GM21737 (cell line): ENCODE measurements around the gene MKNK1.

ENCODE experiments used
- ATAC-seq: cut with Tn5 transposase; IDR thresholded peaks from one replicate; pipeline ENCODE4 v1.9.1; 2021; ENCODE audit warnings: mild to moderate bottlenecking, moderate library complexity; ENCODE audit not compliant: unreplicated experiment

The MKNK1 gene

DNA sequence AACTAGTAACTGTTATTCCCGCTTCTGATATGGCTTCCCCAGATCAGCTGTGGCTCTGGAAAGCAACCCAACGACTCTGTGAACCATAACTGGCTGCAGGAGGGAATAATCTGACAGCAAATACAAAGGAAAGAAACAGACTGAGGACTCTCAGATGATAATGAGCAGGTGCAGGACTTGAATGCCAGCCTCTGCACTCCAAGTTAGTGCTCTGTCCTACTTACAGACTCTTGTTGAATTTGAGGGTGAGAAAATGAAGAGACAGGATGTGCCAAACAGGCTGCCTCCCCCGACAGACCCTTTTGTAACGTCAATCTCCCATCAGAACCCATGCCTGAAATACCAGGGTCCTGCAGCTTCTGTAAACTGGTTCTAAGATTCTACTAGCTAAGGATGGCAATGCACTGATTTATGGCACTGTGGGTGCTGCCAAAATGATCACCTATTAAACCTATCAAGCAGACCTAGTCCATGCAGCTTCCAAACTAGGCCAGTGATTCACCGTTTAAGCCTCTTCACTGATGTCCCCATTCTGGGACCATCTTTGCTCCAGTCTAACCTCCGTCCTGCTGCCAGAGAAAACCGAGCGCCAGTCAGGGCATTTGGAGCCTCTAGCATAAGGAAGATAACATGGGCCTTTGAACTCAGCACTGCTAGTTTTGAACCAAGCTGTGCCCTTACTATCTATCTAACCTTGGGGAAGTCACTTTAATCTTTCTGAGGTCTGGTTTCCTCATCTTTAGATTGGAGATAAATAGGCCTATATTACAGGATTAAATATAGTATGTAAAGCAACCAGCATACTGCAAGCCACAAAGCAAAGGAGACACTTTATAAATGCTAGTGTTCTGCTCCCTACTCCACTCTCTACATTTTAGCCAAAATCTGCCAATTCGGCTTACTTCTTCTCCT lies 4.8 kb downstream of the MKNK1 start:
- ATAC-seq, result no peak

DNA sequence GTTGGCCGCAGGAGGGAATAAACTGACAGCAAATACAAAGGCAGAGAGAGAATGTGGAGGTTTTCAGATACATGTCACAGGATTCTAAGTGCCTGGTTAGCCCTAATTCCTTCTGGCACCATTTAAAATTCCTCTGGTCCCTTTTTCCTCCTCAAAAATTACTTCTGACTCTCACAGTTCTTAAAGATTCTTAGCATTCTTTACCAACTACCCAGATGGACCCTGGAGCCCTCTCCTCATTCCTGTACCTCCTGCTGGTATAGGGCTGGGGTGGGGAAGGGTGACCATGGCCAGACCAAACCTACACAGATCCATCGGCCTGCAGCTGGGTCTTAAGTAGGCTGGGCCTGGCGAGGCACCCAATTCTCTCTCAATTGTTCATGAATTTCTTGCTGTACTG lies 7.2 kb downstream of the MKNK1 start:
- ATAC-seq, result no peak

DNA sequence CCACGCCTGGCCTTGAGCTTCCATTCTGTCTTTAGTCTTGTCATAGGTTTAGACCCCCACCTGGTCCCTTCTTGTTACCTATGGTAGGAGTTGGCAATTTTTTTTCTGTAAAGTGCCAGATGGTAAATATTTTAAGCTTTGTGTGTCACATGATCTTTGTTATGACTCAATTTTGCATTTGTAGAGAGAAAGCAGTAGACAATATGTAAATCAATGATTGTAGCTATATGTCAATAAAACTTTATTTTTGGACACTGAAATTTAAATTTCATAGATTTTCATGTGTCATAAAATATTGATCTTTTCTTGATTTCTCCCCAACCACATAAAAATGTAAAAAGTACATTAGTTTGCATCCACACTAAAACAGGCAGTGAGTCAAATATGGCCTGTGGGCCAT lies 8.0 kb downstream of the MKNK1 start:
- ATAC-seq, result no peak

DNA sequence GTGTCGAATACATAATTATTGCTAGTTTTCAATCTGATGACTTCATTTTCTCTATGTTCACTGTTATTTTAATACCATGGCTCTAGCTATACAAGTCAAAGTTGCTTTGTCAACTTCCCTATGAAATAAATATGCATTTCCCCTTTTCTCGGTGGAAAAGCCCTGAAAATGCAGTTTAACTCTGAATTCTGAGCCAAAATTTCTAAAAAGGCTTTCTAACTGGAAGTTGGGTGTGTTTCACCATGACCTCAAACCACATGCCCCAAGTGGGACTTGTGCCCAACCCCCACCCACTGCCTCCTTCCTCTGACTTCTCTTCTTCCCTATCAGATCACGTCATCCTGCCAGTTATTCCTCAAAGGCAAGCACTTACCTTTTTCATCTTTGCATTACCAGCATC lies 8.9 kb downstream of the MKNK1 start:
- ATAC-seq, result no peak

DNA sequence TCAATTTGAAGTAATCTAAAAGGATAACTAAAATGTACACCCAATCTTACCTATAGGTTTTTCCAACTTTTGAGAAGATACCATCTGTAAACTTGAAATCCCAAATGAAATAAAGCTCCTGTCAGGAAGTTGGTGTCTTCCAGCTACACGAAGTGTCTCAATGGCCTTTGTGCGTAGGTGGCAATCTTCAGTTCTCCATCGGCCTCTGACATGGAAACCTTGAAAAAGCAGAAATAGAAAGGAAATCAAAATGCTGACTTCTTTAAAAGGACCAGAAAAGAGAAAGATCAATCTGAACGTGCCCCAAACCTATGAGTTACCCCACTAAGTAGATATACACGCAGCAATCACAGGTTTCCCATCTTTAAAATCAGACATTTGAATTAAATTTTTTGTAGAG lies 10.0 kb downstream of the MKNK1 start:
- no peak for ATAC-seq

DNA sequence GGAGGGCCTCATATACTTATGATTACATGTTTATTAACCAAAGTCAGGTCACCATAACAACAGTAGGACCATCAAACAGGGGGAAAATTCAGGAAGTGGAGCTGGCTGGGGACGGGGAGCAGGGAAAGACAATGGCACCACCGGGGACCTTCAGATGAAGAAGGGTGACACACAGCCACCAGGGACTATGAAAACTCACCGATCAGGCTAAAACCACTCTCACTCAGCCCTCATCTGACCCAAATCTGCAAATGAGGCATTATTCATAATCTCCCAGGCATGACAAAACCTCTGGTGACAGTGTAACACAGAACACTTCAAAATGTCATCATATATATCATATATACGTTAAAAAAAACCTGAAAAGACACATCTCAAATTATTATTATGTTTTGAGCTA lies 11.2 kb downstream of the MKNK1 start:
- no peak for ATAC-seq

DNA sequence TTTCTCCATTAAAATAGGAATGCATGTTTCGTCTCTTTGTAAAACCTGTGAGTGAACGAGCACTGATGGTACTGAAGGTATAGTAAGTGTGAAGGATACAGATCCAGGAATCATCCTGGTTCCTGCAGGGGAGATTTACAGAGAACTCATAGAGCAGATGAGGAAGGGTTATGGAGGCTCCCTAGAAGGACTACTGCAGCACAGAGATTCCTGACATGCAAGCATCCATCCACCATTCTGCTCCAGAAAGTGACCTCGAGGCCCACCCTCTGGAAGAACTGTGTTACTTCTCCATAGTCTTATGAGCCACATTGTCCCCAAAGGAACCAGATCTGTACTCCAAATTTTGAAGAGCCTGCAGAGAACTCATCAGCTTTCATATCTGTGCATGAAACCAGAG lies 14.5 kb downstream of the MKNK1 start:
- no peak for ATAC-seq

DNA sequence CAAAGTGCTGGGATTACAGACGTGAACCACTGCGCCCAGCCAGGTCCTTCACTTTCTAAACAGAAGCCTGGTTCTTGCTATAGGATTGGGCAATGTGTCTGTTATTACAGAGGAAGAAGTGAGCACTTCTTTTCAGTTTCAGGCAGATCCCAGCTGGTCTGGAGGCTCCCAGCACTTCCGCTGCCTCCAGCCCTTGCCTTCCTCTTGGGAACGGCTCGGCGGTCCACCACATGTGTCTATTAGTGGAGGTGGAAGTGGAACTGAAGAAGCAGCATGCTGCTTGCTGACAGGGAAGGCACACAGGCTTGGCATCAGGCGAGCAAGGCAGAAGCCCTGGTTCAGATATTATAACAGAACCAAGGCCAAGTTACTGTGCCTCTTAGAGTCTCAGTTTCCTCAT lies 17.0 kb downstream of the MKNK1 start:
- ATAC-seq, result no peak

DNA sequence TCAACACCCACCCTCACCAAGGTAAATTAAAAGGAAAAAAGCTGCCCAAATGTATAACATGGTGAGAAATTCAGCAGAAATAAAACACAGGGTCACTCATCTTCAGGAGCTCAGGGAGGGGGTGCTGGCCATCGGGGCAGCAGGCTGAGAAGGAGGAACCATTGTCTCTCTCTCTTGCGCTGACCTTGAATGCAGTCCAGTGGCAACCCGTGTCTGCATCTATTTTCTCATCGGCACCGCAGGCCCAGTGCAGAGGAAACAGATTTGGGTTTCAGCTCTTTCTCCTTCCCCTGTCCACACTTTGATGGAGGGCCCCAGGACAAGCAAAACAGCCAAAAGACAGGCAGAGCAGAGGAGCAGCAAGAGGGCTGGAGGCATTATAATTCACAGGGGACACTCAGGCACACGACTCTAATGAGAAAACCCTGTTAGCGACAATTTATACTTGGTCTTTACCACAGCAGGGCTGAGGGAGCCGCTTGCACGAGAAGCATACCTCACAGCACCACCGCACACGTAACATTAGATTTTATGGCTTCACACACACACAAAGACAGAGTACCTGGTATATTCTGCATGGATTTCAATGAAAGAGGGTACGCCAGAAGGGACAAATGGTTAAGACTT lies 18.6 kb downstream of the MKNK1 start:
- no peak for ATAC-seq

DNA sequence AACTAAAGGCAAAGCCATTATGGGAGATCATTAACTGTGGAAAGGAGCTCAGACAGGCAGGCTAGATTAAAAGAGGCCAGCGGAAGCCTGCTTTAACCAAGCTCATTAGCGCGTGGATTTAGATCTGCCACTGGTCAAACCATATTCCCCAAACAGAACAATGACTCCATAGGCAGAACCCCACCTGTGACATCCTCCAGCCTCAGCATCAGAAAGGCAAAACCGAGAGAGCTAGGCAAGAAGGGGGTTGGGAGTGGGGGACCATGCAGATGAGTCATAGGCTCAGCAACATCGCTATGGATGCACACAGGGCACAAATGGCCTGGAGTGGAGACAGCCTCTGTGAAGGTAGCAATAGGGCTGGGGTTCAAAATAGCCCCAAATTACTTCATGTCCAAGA lies 20.6 kb downstream of the MKNK1 start:
- no peak for ATAC-seq

DNA sequence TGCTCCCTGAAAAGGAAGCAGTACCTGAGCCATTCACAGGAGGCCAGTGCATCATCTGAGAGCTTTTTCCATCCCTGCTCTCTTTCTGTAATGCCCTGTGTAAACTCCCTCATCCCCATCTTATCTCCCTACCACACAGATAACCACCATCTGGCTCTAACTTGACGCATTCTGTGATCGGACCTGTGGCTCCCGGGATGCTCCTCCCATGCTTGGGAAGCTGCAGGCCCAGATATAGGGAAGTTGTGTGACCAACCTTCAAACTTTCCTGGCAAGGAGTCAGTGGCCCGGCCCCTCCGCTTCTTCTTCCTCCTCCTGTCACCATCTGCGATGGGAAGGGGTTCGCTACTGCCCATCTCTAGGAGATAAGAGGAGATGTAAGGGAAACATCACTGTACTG lies 21.1 kb downstream of the MKNK1 start:
- ATAC-seq, result no peak

DNA sequence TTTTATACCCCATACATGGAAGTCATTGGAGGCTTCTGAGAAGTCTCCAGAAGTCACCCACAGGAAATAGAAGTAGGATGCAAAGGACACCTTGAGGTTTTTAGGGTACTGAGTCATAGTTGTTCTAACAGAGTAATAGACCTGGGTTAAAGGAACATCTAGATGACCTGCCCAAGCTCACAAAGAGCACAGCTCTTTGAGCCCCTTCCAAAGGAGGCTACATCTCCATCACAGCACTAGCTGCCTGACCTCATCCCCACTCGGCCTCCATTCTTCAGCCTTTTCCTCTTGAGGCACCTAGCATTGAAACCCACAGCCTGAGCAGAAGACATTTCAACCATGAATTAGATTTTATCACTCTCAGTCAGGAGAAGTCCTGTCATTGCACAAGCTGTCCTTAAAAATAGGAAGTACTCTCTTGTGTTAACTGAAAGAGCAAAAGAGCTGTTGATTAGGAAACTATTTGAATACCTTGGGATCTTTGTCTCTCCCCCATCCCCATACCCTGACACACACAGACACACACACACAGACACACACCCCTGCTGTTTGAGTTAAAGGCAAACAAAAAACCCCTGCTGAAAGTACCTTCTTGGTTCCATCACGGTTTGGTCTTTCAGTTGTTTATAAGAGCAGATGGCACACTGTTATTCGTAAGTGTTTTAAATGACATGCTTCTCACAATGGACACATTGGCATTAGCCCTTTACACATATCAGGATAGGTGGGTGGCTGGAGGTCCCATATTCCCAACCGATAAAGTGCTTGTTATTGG lies 22.2 kb downstream of the MKNK1 start:
- ATAC-seq, result no peak

DNA sequence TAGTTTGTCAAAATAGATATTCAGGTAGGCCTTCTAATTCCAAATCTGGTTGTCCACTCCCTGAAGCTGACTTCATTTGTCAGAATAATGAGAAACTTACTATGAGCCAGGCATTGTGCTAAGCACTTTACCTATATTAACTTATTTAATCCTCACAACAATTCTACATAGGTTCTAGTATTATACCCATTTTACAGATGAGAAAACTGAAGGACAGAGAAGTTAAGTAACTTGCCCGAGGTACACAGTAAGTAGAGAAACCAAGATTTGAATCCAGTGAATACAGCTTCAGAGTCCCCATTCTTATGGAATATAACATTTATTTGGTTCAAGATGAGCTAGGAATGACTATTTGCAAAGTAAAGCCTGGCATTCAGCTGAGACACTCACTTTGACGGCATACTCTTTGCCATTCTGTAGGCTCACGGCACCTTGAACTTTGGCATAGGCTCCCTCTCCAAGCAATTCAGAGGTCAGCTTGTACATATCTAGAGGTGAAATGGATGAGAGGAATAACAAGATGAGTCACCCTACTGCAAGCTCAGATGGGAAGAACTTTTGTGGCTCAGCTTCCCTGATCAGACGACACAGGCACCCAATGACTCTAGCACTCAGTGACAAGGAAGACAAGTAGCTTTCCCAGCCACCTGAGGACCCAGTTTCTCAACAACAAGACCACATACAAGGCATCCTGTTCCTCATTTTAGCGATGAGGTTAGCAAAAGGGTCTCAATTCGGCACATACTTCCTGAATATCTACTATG lies 23.7 kb downstream of the MKNK1 start:
- ATAC-seq, result no peak

DNA sequence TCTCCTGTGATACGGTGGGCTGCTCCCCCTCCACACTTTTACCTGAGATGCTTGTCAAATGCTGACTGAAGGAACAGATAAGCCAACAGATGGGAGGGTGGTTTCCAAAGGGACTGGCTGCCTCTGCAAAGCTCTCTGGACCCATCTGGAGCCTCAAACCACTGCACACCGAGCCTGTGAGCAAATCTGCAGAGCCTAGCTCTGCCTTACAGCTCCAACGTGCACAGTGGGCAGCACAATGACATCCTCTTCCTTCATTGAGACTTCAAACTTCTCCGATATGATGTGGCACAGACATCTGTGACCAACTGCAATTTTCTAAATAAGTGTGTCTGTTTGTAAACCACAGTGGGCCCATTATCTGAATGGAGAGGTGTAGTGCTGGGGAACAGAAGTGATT lies 26.4 kb downstream of the MKNK1 start:
- ATAC-seq, result no peak

DNA sequence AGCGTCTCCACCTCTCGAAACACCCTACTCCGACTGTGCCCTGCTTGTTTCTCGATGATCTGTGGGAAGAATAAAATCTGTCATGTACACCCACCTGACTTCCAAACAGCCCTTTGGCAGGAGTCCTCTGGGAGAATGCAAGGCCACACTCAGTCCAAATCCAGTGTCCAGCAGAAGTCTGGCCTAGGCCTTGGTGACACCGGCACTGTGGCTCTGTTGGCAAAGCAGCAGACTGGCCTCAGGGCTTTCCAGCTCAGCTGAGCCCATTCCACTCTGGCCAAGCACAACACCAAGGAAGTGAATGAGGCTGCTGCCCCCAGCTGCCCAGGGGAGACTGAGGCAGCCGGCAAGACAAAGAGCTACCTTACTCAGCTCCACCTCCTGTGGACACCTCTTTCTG lies 27.5 kb downstream of the MKNK1 start:
- ATAC-seq, result no peak

DNA sequence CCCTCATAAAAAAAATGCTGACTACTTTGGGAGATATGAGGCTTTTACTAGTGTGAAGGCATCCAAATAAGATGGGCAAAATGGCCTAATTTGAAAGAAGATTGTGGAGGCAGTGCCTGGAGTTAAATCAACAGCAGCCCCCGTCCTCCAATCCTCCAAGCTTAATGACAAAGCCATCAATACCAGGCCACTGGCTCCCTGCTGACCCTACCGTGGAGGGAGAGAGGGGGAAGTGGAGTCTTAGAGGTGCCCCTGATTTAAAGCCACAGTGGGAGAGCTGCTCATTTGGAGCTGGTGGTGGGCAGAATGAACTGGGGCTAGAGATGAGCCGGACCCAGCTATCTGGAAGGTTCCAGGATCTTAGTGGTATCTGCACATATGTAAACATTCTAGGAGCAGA lies 28.3 kb downstream of the MKNK1 start:
- ATAC-seq, result no peak

DNA sequence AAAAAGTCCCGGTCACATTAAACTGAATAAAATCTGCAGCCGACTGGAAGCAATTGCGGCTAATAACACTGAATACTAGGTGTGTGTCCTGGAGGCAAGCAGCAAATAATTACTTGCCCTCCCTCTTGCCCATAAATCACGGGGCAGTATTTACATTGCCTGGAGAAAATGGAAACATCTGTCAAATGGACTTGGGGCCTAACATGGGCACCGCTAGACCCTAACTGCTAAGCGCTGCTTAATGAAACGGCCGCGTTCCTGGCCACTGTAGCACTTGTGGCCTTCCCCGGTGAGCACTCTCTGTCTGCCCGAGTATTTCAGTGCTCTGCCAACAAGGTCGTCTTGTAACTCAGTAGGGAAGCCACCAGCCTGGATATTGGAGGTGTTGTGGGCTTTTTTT lies 28.8 kb downstream of the MKNK1 start:
- ATAC-seq, result no peak

DNA sequence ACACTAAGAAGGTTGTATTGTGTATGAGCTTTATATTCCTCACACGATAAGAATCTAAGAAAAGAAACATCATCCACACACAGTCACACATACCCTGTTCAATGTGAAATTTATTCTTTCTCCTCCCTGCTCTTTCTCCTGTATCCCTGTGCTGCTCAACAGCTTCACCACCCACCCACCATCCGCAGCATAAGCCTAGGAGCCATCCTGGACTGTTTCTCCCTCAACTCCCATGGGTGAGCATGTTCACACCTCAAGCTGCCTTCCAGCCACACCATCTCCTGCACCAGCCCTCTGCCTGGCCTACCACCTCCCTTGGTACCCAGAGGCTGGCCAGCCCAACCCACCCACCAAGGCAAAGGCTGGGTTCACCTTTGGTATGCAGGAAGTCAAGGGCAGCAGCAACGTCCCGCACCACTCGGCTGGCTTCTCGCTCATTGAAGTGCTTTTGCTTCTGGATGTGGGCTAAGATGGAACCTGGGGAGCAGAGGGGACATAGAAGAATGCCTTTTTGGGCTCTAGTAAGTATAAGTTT lies 32.3 kb downstream of the MKNK1 start:
- no peak for ATAC-seq

DNA sequence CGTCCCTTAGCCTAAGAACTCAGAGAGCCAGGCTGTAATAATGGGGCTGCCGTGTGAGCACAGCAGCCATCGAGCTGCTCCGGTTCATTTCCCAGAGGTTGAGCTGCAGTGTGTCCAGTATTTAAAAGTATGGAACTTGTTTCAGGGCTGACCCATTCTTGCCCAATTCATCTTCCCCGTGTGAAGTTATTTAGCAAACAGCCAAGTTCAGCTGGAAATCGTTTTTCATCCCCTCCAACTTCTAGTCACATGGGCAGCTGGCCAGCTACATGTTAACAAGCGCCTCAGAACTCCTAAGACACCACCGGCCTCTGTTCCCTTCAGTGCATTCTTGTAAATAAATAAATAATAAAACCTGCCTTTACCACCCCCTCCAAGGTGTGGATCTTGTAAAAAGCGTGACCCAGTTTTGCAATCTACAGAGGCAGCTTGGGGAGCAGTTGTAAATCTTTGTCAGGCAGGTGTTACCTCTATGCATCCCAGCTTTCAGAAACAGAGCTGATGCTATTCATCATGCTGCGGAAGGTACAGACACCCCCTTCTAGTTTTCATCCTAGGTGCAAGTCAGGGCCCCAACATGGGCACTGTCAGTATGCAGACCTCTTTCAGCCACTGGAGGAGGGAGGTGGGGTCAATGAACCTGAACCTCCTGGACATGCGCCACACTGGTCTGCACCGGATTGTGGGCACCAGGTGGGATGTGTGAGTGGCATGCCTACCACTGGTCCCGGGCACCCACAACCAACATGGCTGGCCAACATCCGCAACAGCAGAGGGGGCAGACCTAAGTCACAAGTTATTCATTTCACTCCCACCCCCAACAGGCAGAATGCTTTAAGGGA lies 34.0 kb downstream of the MKNK1 start:
- ATAC-seq, result no peak

DNA sequence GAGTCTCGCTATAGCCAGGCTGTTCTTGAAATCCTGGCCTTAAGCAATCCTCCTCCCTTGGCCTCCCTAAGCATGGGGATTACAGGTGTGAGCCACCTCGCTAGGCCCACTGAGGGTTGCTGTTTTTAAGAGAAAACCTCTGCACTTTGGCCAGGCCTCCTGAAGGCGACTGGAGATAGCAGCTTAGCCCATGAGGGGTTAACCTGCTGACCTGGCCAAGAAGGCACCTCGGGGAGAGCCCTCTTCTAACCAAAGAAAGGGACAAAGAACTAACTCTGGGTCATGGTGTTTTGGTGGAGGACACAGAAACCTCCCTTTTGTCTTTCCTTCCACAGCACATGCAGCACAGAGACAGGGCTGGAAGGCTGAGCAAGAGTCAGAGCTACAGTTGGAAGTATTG lies 35.0 kb downstream of the MKNK1 start:
- ATAC-seq, result no peak
